ENCODE results near the gene CLEC18B.
"Not testable (repeated sequence)": the region's sequence is repeated elsewhere in the genome, so short reads cannot be mapped to it uniquely, and the experiment has no call there.

- not testable (repeated sequence) for TF ChIP-seq CTCF, POLR2A, POLR2AphosphoS5 (IDR thresholded peaks at IDR 0.05)
These were observed 22.5 kb upstream of the CLEC18B start for GRCh38 chr16:74443624-74444346.

Data from upper lobe of left lung (tissue), 4 donors.